ENCODE measurements around the gene BLOC1S3.

BLOC1S3 gene

GRCh38 chr19:45146251-45146650 lies 32.3 kb upstream of the BLOC1S3 start:
- DNase-seq (ENCODE audit: low read depth in 3 of 3), result no peak

DNA sequence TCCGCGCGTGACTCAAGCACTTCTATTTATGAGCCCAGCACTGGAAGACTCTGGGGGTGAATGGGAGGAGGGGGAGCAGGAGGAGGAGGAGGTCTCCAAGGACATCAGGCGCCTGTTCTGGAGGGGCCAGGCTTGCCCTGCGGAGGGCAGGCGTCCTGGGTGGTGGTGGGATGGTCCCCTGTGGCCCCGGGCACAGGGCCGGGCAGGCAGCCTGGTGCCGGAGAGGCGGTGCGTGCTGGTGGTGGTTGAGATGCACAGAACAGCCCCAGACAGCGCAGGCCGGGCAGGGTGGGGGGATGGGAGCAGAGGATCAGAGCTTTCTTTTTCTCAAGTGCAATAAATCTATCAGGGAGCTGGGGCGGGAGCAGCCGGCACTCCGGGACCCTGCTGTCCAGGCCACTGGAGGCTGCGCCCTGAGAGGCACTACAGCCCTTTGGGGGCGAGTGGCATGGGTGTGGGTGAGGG lies 31.8 kb upstream of the BLOC1S3 start:
- DNase-seq (ENCODE audit: low read depth in 3 of 3), result no peak

DNA sequence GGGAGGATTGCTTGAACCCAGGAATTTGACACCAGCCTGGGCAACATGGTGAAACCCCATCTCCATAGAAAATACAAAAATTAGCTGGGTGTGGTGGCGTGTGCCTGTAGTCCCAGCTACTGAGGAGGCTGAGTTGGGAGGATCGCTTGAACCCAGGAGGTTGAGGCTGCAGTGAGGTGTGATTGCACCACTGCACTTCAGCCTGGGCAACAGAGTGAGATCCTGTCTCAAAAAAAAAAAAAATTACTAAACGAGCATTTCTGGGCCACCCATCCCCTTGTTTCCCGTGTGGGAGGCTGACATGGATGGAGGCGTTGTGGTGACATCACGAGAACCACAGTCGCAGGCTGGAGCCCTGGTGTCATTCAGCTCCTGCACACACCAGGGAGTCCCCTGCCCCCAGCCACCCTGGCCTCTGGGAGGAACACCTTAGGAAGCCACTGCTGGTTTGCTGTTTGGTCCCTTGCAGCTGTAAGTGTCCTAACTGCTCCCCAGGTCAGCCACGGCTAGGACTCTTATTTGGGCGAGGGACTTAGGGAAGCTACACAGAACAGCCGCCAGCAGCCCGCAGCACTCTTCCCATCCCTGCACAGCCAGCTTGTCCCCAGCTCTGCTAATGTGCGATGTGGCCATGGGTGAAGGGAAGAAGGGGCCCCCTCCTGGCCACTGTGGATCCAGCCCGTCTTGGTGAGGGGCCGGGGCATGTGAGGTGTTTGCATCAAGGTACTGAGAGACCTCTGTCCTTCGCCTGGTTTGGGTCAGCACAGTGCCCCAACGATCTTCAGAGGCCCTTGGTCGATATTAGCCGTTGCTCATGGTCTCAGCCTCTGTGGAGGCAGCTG lies 30.5 kb upstream of the BLOC1S3 start:
- no peak for DNase-seq (ENCODE audit: low read depth in 3 of 3)

- no peak for DNase-seq (ENCODE audit: low read depth in 3 of 3)
Measured at GRCh38 chr19:45149129-45149528, 29.5 kb upstream of the BLOC1S3 start.

- DNase-seq (ENCODE audit: low read depth in 3 of 3), result no peak
Measured at GRCh38 chr19:45150180-45150579, 28.4 kb upstream of the BLOC1S3 start.

DNA sequence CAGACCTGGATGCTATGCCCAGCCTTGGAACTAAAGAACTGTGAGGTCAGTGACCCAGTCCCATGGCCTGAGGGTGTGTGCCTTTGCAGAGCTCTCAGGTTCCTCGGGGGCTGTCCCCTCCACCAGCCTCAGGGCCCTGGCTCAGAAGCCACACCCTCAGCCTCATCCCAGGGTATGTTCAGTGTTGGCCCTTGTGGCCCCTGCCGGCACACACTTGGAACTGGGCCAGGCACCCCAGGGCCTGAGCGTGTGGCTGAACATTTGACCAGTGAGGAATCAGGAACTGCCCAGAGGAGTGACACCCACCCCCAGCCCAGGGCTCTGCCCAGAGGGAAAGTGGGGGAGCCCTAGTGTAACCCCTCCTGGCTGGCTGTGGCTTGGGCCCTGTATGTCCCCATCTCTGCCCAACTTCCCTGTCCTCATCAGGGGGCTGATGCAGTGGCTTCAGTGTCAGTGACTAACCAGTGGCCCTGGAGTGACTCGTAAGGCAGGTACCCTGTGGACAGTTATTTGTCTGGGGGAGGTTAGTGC lies 27.8 kb upstream of the BLOC1S3 start:
- no peak for DNase-seq (ENCODE audit: low read depth in 3 of 3)

DNA sequence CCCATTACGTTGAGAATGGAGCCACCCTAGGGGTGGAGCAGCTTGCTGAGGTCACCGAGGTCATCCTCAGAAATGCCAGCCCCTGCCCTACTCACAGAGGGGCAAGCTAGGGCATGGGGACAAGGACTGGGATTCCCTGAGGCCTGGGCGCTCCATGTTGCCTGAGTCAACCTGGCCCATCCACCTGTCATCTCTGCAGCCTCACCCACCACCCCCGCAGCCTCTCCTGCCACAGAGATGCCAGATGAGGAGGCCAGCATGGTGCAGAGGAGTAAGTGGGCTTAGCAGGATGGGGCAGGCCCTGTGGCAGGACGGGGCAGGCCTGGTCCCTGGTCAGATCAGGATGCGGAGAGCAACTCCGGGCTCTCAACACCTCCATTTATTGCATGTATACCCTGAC lies 27.3 kb upstream of the BLOC1S3 start:
- DNase-seq (ENCODE audit: low read depth in 3 of 3), result no peak

DNA sequence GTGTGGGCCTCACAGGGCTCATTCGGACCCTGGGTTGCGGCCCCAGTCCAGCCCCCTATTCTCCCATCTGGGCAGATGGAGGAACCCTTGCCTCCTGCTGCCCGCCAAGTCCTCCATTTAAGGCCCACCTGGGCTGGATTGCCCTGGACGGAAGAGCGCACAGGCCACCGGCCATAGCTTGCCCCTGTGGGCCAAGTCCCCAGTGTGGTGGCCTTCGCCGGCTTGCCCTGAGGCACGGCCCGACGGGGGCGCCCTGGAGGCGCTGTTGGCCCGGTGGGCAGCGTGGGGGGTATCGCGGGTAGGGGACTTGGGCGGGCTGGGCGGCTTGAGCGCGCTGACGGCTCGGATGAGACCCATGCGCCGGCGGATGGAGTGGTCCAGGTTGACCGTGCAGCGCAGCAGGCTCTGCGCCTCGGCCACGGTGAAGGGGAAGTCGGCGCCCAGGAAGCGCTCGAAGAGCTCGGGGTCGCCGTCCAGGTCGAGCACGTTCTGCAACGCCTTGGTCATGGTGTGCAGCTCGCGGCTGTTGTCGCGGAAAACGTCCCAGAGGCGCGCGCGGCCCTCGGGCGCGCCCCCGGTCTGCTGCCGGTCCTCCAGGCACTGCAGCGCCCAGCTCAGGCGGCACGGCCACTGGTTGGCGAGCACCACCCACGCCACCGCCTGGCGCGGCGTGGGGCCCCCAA lies 26.6 kb upstream of the BLOC1S3 start:
- no peak for DNase-seq (ENCODE audit: low read depth in 3 of 3)

GRCh38 chr19:45152504-45153338 lies 25.9 kb upstream of the BLOC1S3 start:
- peak in 1 of 3 experiments; percentile 44 for DNase-seq (ENCODE audit: low read depth in 3 of 3)

GRCh38 chr19:45153339-45154063 lies 25.1 kb upstream of the BLOC1S3 start:
- no peak for DNase-seq (ENCODE audit: low read depth in 3 of 3)

GRCh38 chr19:45154064-45154827 lies 24.3 kb upstream of the BLOC1S3 start:
- DNase-seq (ENCODE audit: low read depth in 3 of 3), result no peak

DNA sequence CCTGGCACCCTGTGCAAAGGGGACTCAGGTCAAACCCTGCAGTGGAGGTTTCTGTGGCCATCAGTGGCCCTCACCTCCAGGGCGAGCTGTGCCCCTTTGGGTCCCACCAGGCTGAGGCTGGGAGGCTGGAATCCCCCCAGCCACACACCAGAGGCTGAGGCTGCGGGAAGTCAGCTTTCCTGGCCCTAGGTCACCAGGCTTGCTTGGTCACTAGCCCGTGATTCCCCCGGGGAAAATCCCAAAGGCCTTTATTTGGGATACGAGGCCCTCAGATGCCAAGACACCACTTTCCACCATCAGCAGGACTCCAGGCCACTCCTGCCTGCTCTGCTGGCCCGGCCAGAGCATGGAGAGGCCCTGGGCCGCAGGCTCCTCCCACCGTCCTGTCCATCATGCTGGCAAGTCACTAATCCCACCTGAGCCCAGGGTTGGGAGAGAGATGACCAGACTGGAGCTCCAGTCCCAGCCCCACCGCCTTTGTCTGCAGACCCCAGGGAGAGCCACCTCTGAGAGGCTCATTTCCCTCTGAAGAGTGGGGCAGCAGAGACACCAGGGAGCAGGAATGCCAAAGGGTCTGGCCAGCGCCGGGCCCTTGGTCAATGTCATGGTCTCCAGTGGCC lies 22.5 kb upstream of the BLOC1S3 start:
- no peak for DNase-seq (ENCODE audit: low read depth in 3 of 3)

DNA sequence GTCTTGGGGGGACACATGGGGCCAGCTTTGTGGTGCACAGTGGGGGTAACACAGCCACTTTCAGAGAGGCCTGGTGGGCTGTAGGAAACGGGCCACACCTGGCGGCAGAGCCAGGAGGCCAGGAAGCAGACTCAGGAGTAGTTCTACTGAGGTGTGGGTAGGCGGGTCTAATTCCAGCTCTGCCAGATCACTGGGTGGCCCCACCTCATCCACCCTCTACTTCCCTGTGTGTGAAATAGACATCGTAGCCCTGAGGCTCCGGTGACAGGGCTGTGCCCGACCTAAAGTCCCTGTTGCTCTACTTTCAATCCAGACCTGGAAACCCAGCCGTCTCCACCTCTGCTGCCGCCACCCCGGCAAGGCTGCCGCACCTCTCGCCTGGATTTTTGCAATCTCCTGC lies 21.8 kb upstream of the BLOC1S3 start:
- no peak for DNase-seq (ENCODE audit: low read depth in 3 of 3)

DNA sequence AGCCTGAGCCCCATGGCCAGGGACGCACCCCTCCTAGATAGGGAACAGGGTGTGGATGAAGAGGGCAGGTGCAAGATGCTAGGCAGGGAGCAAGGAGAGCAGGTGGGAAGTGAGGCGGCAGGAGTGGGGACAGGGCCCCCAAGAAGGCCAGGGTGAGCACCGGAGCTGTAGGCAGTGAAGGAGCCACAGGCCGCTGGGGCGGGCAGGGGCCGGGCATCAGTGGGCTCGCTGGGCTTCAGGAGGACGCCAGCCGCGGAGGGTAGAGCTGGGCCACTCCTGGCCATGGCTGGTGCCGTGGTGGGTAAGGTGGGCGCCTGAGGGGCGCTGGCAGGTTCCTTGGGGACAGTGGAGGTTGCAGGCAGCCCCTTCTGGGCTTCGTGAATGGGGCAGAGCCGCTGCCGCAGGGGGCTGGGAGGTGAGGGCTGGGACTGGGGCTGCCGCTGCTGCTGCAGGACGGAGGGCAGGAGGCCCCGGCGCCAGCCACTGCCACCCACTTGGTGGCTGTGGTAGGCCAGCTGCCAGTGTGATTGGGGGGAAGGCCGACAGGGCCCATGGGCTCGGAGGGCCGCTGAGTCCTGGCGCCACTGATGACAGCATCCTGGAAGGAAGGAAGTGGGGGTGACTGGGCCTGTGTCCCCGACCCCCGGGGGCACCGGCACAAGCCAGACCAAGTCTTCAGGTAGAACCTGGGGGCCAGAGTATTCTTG lies 19.9 kb upstream of the BLOC1S3 start:
- no peak for DNase-seq (ENCODE audit: low read depth in 3 of 3)

GRCh38 chr19:45159210-45159970 lies 19.2 kb upstream of the BLOC1S3 start:
- DNase-seq (ENCODE audit: low read depth in 3 of 3), result no peak

DNA sequence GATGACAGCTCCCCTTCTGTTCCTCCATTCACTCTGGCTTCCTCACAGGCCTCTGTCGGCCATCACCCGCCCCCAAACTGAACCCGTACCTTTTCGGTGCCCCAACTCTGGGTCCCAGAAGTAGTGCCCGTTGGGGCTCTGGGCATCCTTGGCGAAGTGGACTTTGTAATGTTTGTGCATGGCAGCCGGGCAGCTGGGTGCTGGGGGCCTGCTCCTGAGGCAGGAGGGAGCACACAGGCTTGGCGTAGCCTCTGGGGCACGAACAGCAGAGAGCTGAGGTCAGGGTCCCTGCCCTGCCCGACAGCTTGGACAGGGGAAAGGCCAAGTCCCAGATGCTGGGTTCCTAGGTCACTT lies 18.6 kb upstream of the BLOC1S3 start:
- DNase-seq (ENCODE audit: low read depth in 3 of 3), result no peak

DNA sequence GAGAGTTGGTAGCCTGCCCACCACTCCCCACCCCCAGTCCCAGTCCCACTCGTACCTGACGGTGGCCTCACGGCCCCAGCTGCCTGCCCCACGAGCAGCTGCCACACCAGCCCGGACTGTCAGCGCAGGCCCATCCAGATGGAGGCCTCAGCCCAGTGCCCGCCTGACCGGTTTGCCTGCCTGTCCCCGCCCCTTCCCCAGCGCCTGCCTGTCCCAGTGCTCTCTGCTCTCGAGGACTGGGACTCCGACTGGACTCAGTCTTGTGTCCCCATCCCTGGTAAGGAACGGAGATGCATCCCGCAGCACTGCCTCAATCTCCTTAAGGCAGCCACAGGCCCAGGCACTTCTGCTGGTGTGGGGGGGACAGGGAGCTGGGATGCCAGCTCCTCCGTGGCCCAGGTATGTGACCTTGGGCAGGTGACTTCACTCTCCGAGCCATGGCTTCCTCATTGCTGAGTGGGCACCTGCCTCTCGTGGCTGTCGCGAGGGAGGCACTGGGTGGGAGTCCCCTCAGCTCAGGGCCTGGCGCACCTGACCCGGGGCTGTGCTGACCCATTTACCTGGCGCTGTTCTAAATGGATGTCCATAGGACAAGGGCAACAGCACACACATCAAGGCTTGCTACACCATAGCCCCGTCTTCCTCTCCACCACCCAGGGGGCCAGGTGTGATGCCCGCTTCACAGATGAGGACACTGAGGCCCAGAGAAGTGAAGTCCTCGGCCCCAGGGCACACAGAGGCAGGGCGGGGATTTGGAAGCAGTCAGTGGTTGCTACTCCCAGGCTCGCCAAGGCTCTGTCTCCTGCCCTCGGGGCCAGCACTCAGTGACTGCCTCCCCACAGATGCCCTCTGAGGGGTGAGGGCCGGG lies 17.5 kb upstream of the BLOC1S3 start, which contains the start of gene NKPD1:
NKPD1 (minus strand) TSS at position 113 of the 868 bp plus-strand sequence. CDS start 832 bp downstream, outside the sequence.
- DNase-seq (ENCODE audit: low read depth in 3 of 3), result no peak
